ENCODE data around the gene SRGAP3. TPM values are rescaled to one million over a fixed set of nuclear protein-coding genes. Genes with fewer than 3 reads are reported as not detected.

Gene SRGAP3
- total and polyA plus RNA-seq, 7 donors: 0.69 to 7.7 (median 5.8) TPM

- H3K4me1 ChIP-seq: peaks cover 0 to 7% (median 4%) of the 10 kb centered on the region in 4 donors
- DNase-seq: no peak
- H3K36me3 ChIP-seq: no peaks in the 10 kb centered on the region
- 85 to 90% methylated on average over 5 of the region's 5 CpGs for WGBS, 2 donors
- H3K27ac ChIP-seq: no peak overlapping the region
- intact Hi-C loops (cut with DNase I): no loop called here
- no peak overlapping the region for H3K4me3 ChIP-seq
- peaks cover 0 to 3% (median 0%) of the 10 kb centered on the region in 3 donors for H3K27me3 ChIP-seq
- H3K9me3 ChIP-seq: no peaks in the 10 kb centered on the region
- TF ChIP-seq POLR2AphosphoS5 (IDR thresholded peaks at IDR 0.05) (no peak), EP300 (IDR thresholded peaks at IDR 0.05) (no peak), POLR2A (IDR thresholded peaks at IDR 0.05) (no peak)
- TF ChIP-seq, protein P1, sequence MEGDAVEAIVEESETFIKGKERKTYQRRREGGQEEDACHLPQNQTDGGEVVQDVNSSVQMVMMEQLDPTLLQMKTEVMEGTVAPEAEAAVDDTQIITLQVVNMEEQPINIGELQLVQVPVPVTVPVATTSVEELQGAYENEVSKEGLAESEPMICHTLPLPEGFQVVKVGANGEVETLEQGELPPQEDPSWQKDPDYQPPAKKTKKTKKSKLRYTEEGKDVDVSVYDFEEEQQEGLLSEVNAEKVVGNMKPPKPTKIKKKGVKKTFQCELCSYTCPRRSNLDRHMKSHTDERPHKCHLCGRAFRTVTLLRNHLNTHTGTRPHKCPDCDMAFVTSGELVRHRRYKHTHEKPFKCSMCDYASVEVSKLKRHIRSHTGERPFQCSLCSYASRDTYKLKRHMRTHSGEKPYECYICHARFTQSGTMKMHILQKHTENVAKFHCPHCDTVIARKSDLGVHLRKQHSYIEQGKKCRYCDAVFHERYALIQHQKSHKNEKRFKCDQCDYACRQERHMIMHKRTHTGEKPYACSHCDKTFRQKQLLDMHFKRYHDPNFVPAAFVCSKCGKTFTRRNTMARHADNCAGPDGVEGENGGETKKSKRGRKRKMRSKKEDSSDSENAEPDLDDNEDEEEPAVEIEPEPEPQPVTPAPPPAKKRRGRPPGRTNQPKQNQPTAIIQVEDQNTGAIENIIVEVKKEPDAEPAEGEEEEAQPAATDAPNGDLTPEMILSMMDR (IDR thresholded peaks at IDR 0.05): no peak
Measured at GRCh38 chr3:8968375-8968882, 281.0 kb downstream of the SRGAP3 start.

GRCh38 chr3:8967553-8967952, 281.9 kb downstream of the SRGAP3 start:
- Histone ChIP-seq H3K9me3 (no peaks in the 10 kb centered on the region), H3K4me3 (no peak overlapping the region), H3K27ac (no peak overlapping the region), H3K27me3 (peaks cover 0 to 3% (median 0%) of the 10 kb centered on the region in 3 donors), H3K36me3 (no peaks in the 10 kb centered on the region), H3K4me1 (peaks cover 0 to 12% (median 8%) of the 10 kb centered on the region in 4 donors)
- TF ChIP-seq POLR2A (IDR thresholded peaks at IDR 0.05) (no peak), EP300 (IDR thresholded peaks at IDR 0.05) (no peak), POLR2AphosphoS5 (IDR thresholded peaks at IDR 0.05) (no peak)
- TF ChIP-seq, protein P1 (IDR thresholded peaks at IDR 0.05): no peak
- 84 to 94% methylated on average over 5 of the region's 5 CpGs for WGBS, 2 donors
- DNase-seq: no peak
- intact Hi-C loops (cut with DNase I): no loop called here

DNA sequence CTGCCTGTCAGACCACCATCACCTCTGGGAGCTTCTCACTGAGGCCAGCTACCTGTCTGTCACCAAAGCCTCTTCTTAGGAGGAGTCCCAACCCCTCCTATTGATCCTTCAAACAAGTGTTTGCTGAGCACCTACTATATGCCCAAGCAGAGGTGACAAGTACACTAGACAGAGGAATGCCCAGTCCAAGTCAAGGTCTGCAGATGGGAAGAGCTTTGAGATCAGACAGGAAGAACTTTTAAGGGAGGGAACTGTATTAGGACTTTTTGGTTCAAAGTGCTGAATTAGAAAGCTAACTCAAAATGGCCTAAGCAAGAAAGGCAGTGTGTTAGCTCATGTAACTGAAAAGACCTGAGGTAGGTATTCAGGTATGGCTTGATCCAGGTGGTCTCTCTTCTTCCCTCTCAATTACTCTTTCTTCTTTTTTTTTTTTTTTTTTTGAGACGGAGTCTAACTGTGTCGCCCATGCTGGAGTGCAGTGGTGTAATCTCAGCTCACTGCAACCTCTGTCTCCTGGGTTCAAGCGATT, 282.6 kb downstream of the SRGAP3 start:
- TF ChIP-seq, protein P1 (IDR thresholded peaks at IDR 0.05): no peak
- TF ChIP-seq POLR2A (IDR thresholded peaks at IDR 0.05) (no peak), EP300 (IDR thresholded peaks at IDR 0.05) (no peak), POLR2AphosphoS5 (IDR thresholded peaks at IDR 0.05) (no peak)
- WGBS, 2 donors: 64 to 81% methylated on average over 3 of the region's 3 CpGs
- H3K9me3 ChIP-seq: no peaks in the 10 kb centered on the region
- no peak overlapping the region for H3K4me3 ChIP-seq
- intact Hi-C loops (cut with DNase I): no loop called here
- DNase-seq: no peak
- H3K27me3 ChIP-seq: peaks cover 0 to 3% (median 0%) of the 10 kb centered on the region in 3 donors
- no peak overlapping the region for H3K27ac ChIP-seq
- H3K4me1 ChIP-seq: peaks cover 0 to 18% (median 14%) of the 10 kb centered on the region in 4 donors
- no peaks in the 10 kb centered on the region for H3K36me3 ChIP-seq

GRCh38 chr3:8966150-8966819, 283.2 kb downstream of the SRGAP3 start:
- no peak for DNase-seq
- H3K4me3 ChIP-seq: no peak overlapping the region
- H3K9me3 ChIP-seq: no peaks in the 10 kb centered on the region
- intact Hi-C loops (cut with DNase I): no loop called here
- H3K27me3 ChIP-seq: peaks cover 0 to 3% (median 0%) of the 10 kb centered on the region in 3 donors
- H3K4me1 ChIP-seq: peaks cover 0 to 21% (median 14%) of the 10 kb centered on the region in 4 donors
- H3K36me3 ChIP-seq: no peaks in the 10 kb centered on the region
- TF ChIP-seq, protein P1 (IDR thresholded peaks at IDR 0.05): no peak
- no peak for TF ChIP-seq EP300 (IDR thresholded peaks at IDR 0.05)
- no peak for TF ChIP-seq POLR2A (IDR thresholded peaks at IDR 0.05)
- TF ChIP-seq POLR2AphosphoS5 (IDR thresholded peaks at IDR 0.05): no peak
- no peak overlapping the region for H3K27ac ChIP-seq
- 81 to 84% methylated on average over 2 of the region's 2 CpGs for WGBS, 2 donors
